GM12892 (cell line): Measurements from ENCODE around the gene PML.
"Not testable (repeated sequence)": the region's sequence is repeated elsewhere in the genome, so short reads cannot be mapped to it uniquely, and the experiment has no call there.

Experiments
- POLR2A ChIP-seq: IDR thresholded peaks from 2 replicates; pipeline ENCODE4 v1.6.1; 2011; ENCODE audit warnings: low read depth, low read length, control low read depth
- TAF1 ChIP-seq: IDR thresholded peaks from 2 replicates; pipeline ENCODE4 v1.6.1; 2011; ENCODE audit warnings: low read depth, mild to moderate bottlenecking, control low read depth, low read length, borderline replicate concordance

DNA sequence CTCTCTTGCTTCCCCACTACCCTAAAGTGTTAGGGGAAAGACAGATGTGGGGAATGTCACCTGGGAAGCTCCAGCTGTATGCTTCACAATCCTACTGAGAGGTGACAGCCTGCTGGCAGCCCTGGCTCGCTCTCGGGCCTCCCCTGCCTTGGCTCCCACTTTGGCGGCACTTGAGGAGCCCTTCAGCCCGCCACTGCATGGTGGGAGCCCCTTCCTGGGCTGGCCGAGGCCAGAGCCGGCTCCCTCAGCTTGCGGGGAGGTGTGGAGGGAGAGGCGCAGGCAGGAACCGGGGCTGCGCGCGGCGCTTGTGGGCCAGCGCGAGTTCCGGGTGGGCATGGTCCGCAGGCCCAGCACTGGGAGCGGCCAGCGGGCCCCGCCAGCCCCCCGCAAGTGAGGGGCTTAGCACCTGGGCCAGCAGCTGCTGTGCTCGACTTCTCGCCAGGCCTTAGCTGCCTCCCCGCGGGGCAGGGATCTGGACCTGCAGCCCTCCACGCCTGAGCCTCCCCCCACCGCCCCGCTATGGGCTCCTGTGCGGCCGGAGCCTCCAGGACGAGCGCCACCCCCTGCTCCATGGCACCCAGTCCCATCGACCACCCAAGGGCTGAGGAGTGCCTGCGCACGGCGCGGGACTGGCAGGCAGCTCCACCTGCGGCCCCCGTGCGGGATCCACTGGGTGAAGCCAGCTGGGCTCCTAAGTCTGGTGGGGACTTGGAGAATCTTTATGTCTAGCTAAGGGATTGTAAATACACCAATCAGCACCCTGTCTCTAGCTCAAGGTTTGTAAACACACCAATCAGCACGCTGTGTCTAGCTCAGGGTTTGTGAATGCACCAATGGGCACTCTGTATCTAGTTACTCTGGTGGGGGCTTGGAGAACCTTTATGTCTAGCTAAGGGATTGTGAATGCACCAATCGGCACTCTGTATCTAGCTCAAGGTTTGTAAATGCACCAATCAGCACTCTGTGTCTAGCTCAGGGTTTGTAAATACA lies 58.0 kb downstream of the PML start:
- TF ChIP-seq POLR2A, TAF1: not testable (repeated sequence)
